SU-DHL-6 (cell line): ENCODE data around the gene SEMA3C.

ENCODE experiments used
- H2AFZ ChIP-seq: fragments of 200-600 bp; sonication (generic); 2 replicates; pipeline ENCODE4 v1.6.1; 2014; ENCODE audit warnings: low read depth, mild to moderate bottlenecking, moderate library complexity, mixed read lengths, antibody characterized with exemption, low read length; ENCODE audit not compliant: severe bottlenecking
- H3F3A ChIP-seq: fragments of 200-600 bp; shearing (Covaris generic); 2 replicates; pipeline ENCODE4 v1.6.0; 2016; ENCODE audit warnings: antibody characterized with exemption, mild to moderate bottlenecking; ENCODE audit not compliant: insufficient read depth
- H3K27ac ChIP-seq: fragments of 200-600 bp; sonication (generic); 2 replicates; pipeline ENCODE4 v1.5.1; 2016; ENCODE audit warnings: low read depth, mild to moderate bottlenecking, low read length, moderate library complexity, mixed read lengths
- H3K27me3 ChIP-seq: fragments of 200-600 bp; sonication (generic), shearing (Covaris generic); 2 replicates; pipeline ENCODE4 v1.6.0; 2014; ENCODE audit warnings: mild to moderate bottlenecking, low read length
- H3K36me3 ChIP-seq: fragments of 200-600 bp; sonication (generic); 2 replicates; pipeline ENCODE4 v1.6.1; 2014; ENCODE audit warnings: mild to moderate bottlenecking, low read length, mixed read lengths
- H3K4me2 ChIP-seq: fragments of 300-600, 200-600 bp; shearing (Covaris generic), sonication (generic); 2 replicates; pipeline ENCODE4 v1.6.0; 2014; ENCODE audit warnings: low read length, low read depth, mild to moderate bottlenecking; ENCODE audit not compliant: poor library complexity, severe bottlenecking
- H3K4me3 ChIP-seq: fragments of 200-600 bp; sonication (generic); 2 replicates; pipeline ENCODE4 v1.5.1; 2014; ENCODE audit warnings: antibody characterized with exemption, low read length, mild to moderate bottlenecking, mixed read lengths; ENCODE audit not compliant: insufficient read depth, poor library complexity, severe bottlenecking
- H3K79me2 ChIP-seq: fragments of 200-600 bp; sonication (generic); 2 replicates; pipeline ENCODE4 v1.6.1; 2014; ENCODE audit warnings: mild to moderate bottlenecking, low read length, moderate library complexity; ENCODE audit not compliant: insufficient read depth
- H3K9ac ChIP-seq: fragments of 200-600 bp; sonication (generic); 2 replicates; pipeline ENCODE4 v1.7.0; 2014; ENCODE audit warnings: mild to moderate bottlenecking, low read length
- H3K9me2 ChIP-seq: fragments of 200-600 bp; sonication (generic); replicated peaks from 2 replicates; pipeline ENCODE4 v1.6.1; 2014; ENCODE audit warnings: low read length; ENCODE audit not compliant: insufficient read depth
- H3K9me3 ChIP-seq: fragments of 200-600 bp; sonication (generic); 2 replicates; pipeline ENCODE4 v1.6.1; 2014; ENCODE audit warnings: low read length, mixed read lengths; ENCODE audit not compliant: insufficient read depth
- H4K20me1 ChIP-seq: fragments of 200-600 bp; sonication (generic); 2 replicates; pipeline ENCODE4 v1.6.1; 2014; ENCODE audit warnings: low read depth, mild to moderate bottlenecking, antibody characterized with exemption, low read length, moderate library complexity, mixed read lengths
- EZH2phosphoT487 ChIP-seq: fragments of 200-600 bp; sonication (generic), shearing (Covaris generic); conservative IDR thresholded peaks from 2 replicates; pipeline ENCODE4 v1.6.1; 2018; ENCODE audit warnings: mild to moderate bottlenecking, antibody characterized with exemption, low read length, moderate library complexity, mixed read lengths
- TF ChIP-seq, protein P1 (sequence below): fragments of 200-600 bp; sonication (generic); IDR thresholded peaks from one replicate; pipeline ENCODE4 v1.5.1; 2017; ENCODE audit warnings: antibody characterized with exemption, mild to moderate bottlenecking, low read length, moderate library complexity; ENCODE audit not compliant: insufficient read depth, poor library complexity, severe bottlenecking

Gene SEMA3C

DNA sequence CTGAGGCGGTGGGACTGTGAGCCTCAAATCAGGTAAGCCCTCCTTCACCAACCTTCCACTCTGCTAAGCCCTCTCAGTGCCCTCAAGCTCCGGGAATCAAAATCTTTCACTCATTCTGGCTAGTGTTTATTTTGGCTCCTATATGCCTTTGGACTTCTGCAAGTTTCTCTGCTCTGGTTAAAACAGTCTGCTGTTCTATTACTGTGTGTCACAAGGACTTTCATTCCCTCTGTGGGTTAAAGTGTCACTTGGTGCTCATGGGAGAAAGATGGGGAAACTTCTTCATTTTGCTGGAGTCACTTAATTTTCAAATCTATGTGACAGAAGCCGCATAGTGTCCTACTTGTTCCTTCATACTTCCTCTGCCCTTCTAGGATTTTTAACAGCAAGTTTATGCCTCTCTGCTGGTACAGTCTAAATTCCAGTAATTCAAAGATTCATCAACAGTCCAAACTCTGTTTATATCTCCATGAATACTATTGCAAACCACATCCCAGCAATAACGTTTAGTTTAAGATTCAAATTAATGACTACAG lies 219.1 kb downstream of the SEMA3C start:
- no peak overlapping the region for H3K4me3 ChIP-seq
- H3K36me3 ChIP-seq: no peaks in the 10 kb centered on the region
- no peaks in the 10 kb centered on the region for H4K20me1 ChIP-seq
- no peak overlapping the region for H3K9ac ChIP-seq
- H3K27me3 ChIP-seq: no peaks in the 10 kb centered on the region
- TF ChIP-seq, protein P1, sequence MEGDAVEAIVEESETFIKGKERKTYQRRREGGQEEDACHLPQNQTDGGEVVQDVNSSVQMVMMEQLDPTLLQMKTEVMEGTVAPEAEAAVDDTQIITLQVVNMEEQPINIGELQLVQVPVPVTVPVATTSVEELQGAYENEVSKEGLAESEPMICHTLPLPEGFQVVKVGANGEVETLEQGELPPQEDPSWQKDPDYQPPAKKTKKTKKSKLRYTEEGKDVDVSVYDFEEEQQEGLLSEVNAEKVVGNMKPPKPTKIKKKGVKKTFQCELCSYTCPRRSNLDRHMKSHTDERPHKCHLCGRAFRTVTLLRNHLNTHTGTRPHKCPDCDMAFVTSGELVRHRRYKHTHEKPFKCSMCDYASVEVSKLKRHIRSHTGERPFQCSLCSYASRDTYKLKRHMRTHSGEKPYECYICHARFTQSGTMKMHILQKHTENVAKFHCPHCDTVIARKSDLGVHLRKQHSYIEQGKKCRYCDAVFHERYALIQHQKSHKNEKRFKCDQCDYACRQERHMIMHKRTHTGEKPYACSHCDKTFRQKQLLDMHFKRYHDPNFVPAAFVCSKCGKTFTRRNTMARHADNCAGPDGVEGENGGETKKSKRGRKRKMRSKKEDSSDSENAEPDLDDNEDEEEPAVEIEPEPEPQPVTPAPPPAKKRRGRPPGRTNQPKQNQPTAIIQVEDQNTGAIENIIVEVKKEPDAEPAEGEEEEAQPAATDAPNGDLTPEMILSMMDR: no peak
- TF ChIP-seq EZH2phosphoT487: no peak
- H3K9me3 ChIP-seq: no peaks in the 10 kb centered on the region
- no peak overlapping the region for H3K4me2 ChIP-seq
- no peak overlapping the region for H2AFZ ChIP-seq
- H3K27ac ChIP-seq: no peak overlapping the region
- H3F3A ChIP-seq: no peaks in the 10 kb centered on the region; the same call in 1 of the 2 replicates
- no peaks in the 10 kb centered on the region for H3K79me2 ChIP-seq
- no peaks in the 10 kb centered on the region for H3K9me2 ChIP-seq

DNA sequence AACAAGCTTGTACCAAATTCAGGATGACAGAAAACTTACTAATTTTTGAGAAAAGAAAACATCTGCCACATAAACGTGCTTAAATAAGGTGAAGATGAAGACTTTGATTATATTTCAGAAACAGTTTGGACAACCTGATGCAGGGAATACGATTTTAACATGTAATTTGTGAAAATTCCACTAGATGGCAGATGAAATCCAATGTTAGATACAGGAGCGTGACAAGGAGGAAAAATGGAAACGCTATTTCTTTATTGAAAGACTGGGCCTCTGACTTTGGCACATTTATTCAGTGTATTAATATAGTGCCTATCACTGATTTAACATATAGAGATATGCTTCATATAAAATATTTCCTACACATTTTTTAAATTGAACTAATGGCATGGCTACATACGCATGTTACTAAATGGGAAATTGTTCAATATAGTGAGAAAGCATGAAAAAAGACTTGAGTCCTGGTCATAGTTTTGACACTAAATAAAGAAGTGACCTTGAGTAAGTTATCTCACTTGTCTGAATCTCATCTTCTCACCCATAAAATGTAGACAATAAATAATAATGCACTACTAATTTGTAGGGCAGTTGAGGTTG lies 219.7 kb downstream of the SEMA3C start:
- Histone ChIP-seq H3K4me2 (no peak overlapping the region), H4K20me1 (no peaks in the 10 kb centered on the region), H3K27me3 (no peaks in the 10 kb centered on the region), H3K36me3 (no peaks in the 10 kb centered on the region), H3K9me2 (no peaks in the 10 kb centered on the region), H3K9ac (no peak overlapping the region), H2AFZ (no peak overlapping the region), H3K79me2 (no peaks in the 10 kb centered on the region), H3K9me3 (no peaks in the 10 kb centered on the region), H3K4me3 (no peak overlapping the region), H3K27ac (no peak overlapping the region), H3F3A (no peaks in the 10 kb centered on the region; the same call in 1 of the 2 replicates)
- TF ChIP-seq, protein P1: peak; percentile 33
- no peak for TF ChIP-seq EZH2phosphoT487
